Measurements from ENCODE around the gene HDAC4. TPM values are rescaled to one million over a fixed set of nuclear protein-coding genes. Genes with fewer than 3 reads are reported as not detected.

Gene HDAC4
- total and polyA plus RNA-seq, 2 experiments from 2014 or later = 8.1 to 41.8 TPM

DNA sequence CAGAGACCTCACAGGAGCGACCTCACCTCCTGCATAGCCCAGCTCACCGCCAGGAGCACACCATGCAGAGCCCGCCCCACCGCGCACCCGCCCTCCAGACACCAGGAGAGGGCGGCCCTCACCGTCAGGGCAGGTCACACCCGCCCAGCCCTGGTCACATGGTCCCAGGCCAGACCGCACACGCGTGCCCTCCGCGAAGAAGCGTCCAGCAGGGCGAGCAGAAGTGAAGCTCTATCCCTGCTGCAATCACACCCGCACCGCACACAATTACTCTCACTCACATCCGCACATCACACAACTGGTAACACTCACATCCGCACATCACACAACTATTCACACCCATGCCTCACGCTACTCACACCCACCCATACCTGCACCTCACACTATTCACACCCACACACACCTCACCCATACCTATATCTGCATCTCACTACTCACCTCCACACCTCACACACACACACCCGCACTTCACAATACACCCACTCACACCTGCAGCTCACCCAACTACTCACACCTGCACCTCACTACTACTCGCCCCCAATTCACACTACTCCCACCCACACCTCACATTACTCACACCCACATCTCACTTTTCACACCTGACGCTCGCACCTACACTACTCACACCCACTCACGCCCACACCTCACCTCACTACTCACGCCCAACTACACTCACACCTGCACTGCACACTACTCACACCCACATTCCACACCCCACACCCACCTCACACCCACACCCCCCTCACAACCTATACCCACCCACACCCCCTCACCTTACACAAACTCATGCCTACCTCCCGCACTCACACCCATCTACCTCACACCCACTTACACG, 242.0 kb downstream of the HDAC4 start:
- Mint-ChIP-seq H3K9me3 (no peaks in the 10 kb centered on the region; the same call in 2 of the 3 replicates), H3K27ac (no peak overlapping the region), H3K4me1 (peaks cover 7% of the 10 kb centered on the region), H3K4me3 (no peak overlapping the region), H3K27me3 (ENCODE audit: insufficient read depth, low read depth, poor library complexity) (peaks cover 9% of the 10 kb centered on the region), H3K36me3 (ENCODE audit: low read depth) (peaks cover 38% of the 10 kb centered on the region)
- Histone ChIP-seq H3K27ac (ENCODE audit: low read depth) (no peak overlapping the region), H3F3A (replicated peaks; ENCODE audit: low read depth) (no peaks in the 10 kb centered on the region), H2AFZ (no peak overlapping the region), H3K4me2 (no peak overlapping the region), H3K4me1 (ENCODE audit: insufficient read depth) (no peaks in the 10 kb centered on the region), H3K4me3 (no peak overlapping the region), H3K9me2 (ENCODE audit: insufficient read depth) (no peaks in the 10 kb centered on the region), H3K79me2 (replicated peaks; ENCODE audit: insufficient read depth) (no peaks in the 10 kb centered on the region), H4K20me1 (replicated peaks; ENCODE audit: insufficient read depth) (peaks cover 3% of the 10 kb centered on the region; the same call in 1 of the 2 replicates), H3K36me3 (ENCODE audit: insufficient read depth) (no peaks in the 10 kb centered on the region), H3K27me3 (ENCODE audit: insufficient read depth) (no peaks in the 10 kb centered on the region)
- DNase-seq (ENCODE audit: low spot score) (no peak), ATAC-seq (peak; percentile 71)
- TF ChIP-seq, protein P1, sequence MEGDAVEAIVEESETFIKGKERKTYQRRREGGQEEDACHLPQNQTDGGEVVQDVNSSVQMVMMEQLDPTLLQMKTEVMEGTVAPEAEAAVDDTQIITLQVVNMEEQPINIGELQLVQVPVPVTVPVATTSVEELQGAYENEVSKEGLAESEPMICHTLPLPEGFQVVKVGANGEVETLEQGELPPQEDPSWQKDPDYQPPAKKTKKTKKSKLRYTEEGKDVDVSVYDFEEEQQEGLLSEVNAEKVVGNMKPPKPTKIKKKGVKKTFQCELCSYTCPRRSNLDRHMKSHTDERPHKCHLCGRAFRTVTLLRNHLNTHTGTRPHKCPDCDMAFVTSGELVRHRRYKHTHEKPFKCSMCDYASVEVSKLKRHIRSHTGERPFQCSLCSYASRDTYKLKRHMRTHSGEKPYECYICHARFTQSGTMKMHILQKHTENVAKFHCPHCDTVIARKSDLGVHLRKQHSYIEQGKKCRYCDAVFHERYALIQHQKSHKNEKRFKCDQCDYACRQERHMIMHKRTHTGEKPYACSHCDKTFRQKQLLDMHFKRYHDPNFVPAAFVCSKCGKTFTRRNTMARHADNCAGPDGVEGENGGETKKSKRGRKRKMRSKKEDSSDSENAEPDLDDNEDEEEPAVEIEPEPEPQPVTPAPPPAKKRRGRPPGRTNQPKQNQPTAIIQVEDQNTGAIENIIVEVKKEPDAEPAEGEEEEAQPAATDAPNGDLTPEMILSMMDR (conservative IDR thresholded peaks at IDR 0.05; ENCODE audit: low read depth in 2 of 2) = peak in 1 of 2 experiments; percentile 29; a peak in 1 of 4 replicates
- TF ChIP-seq ZNF114 (CRISPR knock-in tag; IDR thresholded peaks at IDR 0.05) = no peak

DNA sequence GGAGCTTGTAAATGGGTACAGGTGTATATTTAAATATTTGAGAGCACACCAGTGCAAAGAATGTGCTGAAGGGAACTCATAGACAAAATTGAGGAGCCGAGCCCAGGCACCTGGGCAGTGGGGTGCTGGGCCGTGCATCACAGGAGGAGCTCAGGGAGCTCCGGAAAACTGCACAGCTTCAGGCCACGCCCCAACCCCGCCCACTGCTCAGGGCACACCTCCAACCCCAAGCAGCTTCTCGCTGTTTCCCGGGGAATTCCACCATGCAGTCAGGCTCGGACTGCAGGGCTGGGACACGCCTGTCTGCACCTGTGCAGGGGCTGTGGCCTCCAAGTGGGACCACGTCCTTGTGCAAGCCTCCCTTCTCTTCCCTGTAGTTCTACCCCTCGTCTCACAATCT, 243.0 kb downstream of the HDAC4 start:
- peaks cover 43% of the 10 kb centered on the region for H3K36me3 Mint-ChIP-seq (ENCODE audit: low read depth)

More for the DNA sequence above, 243.0 kb downstream of the HDAC4 start:
- DNase-seq (ENCODE audit: low spot score) (peak; percentile 73), ATAC-seq (peak; percentile 96)
- Histone ChIP-seq H3K4me1 (ENCODE audit: insufficient read depth) (no peaks in the 10 kb centered on the region), H3K27me3 (ENCODE audit: insufficient read depth) (no peaks in the 10 kb centered on the region), H3K79me2 (replicated peaks; ENCODE audit: insufficient read depth) (no peaks in the 10 kb centered on the region), H3K9me2 (ENCODE audit: insufficient read depth) (no peaks in the 10 kb centered on the region), H3K4me2 (no peak overlapping the region), H2AFZ (no peak overlapping the region), H3K27ac (ENCODE audit: low read depth) (no peak overlapping the region), H3K36me3 (ENCODE audit: insufficient read depth) (no peaks in the 10 kb centered on the region), H4K20me1 (replicated peaks; ENCODE audit: insufficient read depth) (peaks cover 3% of the 10 kb centered on the region; the same call in 1 of the 2 replicates), H3F3A (replicated peaks; ENCODE audit: low read depth) (no peaks in the 10 kb centered on the region), H3K4me3 (no peak overlapping the region)
- H3K27ac Mint-ChIP-seq = no peak overlapping the region; the same call in 1 of the 2 replicates
- TF ChIP-seq POLR2AphosphoS5 (IDR thresholded peaks at IDR 0.05; ENCODE audit: low read depth) = no peak
- TF ChIP-seq, protein P2, sequence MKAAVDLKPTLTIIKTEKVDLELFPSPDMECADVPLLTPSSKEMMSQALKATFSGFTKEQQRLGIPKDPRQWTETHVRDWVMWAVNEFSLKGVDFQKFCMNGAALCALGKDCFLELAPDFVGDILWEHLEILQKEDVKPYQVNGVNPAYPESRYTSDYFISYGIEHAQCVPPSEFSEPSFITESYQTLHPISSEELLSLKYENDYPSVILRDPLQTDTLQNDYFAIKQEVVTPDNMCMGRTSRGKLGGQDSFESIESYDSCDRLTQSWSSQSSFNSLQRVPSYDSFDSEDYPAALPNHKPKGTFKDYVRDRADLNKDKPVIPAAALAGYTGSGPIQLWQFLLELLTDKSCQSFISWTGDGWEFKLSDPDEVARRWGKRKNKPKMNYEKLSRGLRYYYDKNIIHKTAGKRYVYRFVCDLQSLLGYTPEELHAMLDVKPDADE (IDR thresholded peaks at IDR 0.05) = no peak
- TF ChIP-seq CREB1 (CRISPR knock-in tag; IDR thresholded peaks at IDR 0.05; ENCODE audit: low read depth) = no peak
- TF ChIP-seq ZNF331 (CRISPR knock-in tag; IDR thresholded peaks at IDR 0.05; ENCODE audit: low read depth) = no peak
- TF ChIP-seq, protein P1 (conservative IDR thresholded peaks at IDR 0.05; ENCODE audit: low read depth in 2 of 2) = no peak
- TF ChIP-seq, protein P3, sequence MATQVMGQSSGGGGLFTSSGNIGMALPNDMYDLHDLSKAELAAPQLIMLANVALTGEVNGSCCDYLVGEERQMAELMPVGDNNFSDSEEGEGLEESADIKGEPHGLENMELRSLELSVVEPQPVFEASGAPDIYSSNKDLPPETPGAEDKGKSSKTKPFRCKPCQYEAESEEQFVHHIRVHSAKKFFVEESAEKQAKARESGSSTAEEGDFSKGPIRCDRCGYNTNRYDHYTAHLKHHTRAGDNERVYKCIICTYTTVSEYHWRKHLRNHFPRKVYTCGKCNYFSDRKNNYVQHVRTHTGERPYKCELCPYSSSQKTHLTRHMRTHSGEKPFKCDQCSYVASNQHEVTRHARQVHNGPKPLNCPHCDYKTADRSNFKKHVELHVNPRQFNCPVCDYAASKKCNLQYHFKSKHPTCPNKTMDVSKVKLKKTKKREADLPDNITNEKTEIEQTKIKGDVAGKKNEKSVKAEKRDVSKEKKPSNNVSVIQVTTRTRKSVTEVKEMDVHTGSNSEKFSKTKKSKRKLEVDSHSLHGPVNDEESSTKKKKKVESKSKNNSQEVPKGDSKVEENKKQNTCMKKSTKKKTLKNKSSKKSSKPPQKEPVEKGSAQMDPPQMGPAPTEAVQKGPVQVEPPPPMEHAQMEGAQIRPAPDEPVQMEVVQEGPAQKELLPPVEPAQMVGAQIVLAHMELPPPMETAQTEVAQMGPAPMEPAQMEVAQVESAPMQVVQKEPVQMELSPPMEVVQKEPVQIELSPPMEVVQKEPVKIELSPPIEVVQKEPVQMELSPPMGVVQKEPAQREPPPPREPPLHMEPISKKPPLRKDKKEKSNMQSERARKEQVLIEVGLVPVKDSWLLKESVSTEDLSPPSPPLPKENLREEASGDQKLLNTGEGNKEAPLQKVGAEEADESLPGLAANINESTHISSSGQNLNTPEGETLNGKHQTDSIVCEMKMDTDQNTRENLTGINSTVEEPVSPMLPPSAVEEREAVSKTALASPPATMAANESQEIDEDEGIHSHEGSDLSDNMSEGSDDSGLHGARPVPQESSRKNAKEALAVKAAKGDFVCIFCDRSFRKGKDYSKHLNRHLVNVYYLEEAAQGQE (IDR thresholded peaks at IDR 0.05; ENCODE audit: unreplicated experiment) = no peak
- TF ChIP-seq STAT1 (IDR thresholded peaks at IDR 0.05; ENCODE audit: unreplicated experiment) = no peak
- no peak for TF ChIP-seq NANOG (IDR thresholded peaks at IDR 0.05; ENCODE audit: borderline replicate concordance)
- TF ChIP-seq EZH2 (IDR thresholded peaks at IDR 0.05; ENCODE audit: low read depth, unreplicated experiment) = no peak
- peaks cover 9% of the 10 kb centered on the region for H3K27me3 Mint-ChIP-seq (ENCODE audit: insufficient read depth, low read depth, poor library complexity)
- H3K9me3 Mint-ChIP-seq = no peaks in the 10 kb centered on the region; the same call in 2 of the 3 replicates
- no peak overlapping the region for H3K4me3 Mint-ChIP-seq
- H3K4me1 Mint-ChIP-seq = peaks cover 7% of the 10 kb centered on the region

Data from GM23338 (cell line).